Thoracic aorta (tissue), 2 donors: ENCODE measurements around the gene ACAP2. TPM values are rescaled to one million over a fixed set of nuclear protein-coding genes. Genes with fewer than 3 reads are reported as not detected.

Source experiments
- ATAC-seq: fragments of 150-250 bp; one replicate; pipeline ENCODE4 v1.8.0; 2017; ENCODE audit warnings: low read depth; ENCODE audit not compliant: insufficient number of reproducible peaks, low FRiP score
- DNase-seq: peaks from one replicate; pipeline ENCODE4 v3.0.0-alpha.2; 2020; ENCODE audit warnings: low spot score
- H3K27ac ChIP-seq, 2 donors: fragments of 200-600 bp; sonication (generic); 1 replicate in 1 of 2; 2 replicates in 1 of 2; pipeline ENCODE4 v1.5.1; 2016; ENCODE audit warnings: mild to moderate bottlenecking in 2 of 2, moderate library complexity in 2 of 2
- H3K27me3 ChIP-seq: fragments of 200-600 bp; sonication (generic); replicated peaks from 2 replicates; pipeline ENCODE4 v1.6.0; 2016; ENCODE audit warnings: mild to moderate bottlenecking; ENCODE audit not compliant: insufficient read depth
- H3K36me3 ChIP-seq: fragments of 200-600 bp; sonication (generic); one replicate; pipeline ENCODE4 v1.5.1; 2016
- H3K4me1 ChIP-seq, 2 donors: fragments of 200-600 bp; sonication (generic); 1 replicate in 1 of 2; 2 replicates in 1 of 2; pipeline versions ENCODE4 v1.5.1 to v1.6.0; 2016; ENCODE audit warnings: low read depth in 2 of 2, mild to moderate bottlenecking in 1 of 2; ENCODE audit not compliant: control insufficient read depth in 1 of 2
- H3K4me3 ChIP-seq: fragments of 200-600 bp; sonication (generic); 2 replicates; pipeline ENCODE4 v1.5.1; 2016; ENCODE audit warnings: mild to moderate bottlenecking
- H3K9me3 ChIP-seq: fragments of 200-600 bp; sonication (generic); 2 replicates; pipeline ENCODE4 v1.5.1; 2016
- total RNA-seq, 2 donors: library from RNA; depleted of rRNA; stranded (reverse); fragments of >200 nt; gene quantifications; one replicate each; pipeline versions ENCODE4 v1.1.0 to v1.2.3, GENCODE V29; 2016
- TF ChIP-seq, protein P1 (sequence below): fragments of 200-600 bp; sonication (generic); IDR thresholded peaks from one replicate; pipeline ENCODE4 v1.5.1; 2019; ENCODE audit warnings: antibody characterized with exemption

The ACAP2 gene
- total RNA-seq, 2 donors from 2014 or later: 32.2 to 56.7 TPM

DNA sequence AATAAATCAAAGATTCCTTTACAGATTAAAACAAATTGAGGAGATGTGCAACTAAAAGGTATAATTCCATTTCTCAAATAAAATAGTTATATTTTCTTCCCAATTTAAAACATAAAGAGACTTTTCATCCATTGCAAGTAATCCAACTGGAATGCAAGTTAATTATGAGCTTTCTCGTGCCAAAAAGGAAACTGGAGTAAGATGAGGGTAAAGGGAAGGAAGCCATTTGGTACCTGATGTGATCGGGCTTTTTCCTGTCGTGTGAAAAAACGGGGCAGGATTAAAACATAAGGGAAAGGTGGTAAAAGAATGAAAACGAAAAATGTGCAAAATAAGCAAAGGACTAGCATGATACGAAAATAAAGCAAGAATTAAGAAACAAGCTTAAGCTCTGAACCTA, 130.1 kb downstream of the ACAP2 start:
- no peaks in the 10 kb centered on the region for H3K9me3 ChIP-seq
- no peaks in the 10 kb centered on the region for H3K27me3 ChIP-seq
- no peaks in the 10 kb centered on the region for H3K36me3 ChIP-seq
- DNase-seq: no peak
- TF ChIP-seq, protein P1, sequence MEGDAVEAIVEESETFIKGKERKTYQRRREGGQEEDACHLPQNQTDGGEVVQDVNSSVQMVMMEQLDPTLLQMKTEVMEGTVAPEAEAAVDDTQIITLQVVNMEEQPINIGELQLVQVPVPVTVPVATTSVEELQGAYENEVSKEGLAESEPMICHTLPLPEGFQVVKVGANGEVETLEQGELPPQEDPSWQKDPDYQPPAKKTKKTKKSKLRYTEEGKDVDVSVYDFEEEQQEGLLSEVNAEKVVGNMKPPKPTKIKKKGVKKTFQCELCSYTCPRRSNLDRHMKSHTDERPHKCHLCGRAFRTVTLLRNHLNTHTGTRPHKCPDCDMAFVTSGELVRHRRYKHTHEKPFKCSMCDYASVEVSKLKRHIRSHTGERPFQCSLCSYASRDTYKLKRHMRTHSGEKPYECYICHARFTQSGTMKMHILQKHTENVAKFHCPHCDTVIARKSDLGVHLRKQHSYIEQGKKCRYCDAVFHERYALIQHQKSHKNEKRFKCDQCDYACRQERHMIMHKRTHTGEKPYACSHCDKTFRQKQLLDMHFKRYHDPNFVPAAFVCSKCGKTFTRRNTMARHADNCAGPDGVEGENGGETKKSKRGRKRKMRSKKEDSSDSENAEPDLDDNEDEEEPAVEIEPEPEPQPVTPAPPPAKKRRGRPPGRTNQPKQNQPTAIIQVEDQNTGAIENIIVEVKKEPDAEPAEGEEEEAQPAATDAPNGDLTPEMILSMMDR: no peak
- ATAC-seq: no peak
- no peaks in the 10 kb centered on the region for H3K4me1 ChIP-seq
- no peak overlapping the region for H3K4me3 ChIP-seq
- H3K27ac ChIP-seq: no peak overlapping the region

DNA sequence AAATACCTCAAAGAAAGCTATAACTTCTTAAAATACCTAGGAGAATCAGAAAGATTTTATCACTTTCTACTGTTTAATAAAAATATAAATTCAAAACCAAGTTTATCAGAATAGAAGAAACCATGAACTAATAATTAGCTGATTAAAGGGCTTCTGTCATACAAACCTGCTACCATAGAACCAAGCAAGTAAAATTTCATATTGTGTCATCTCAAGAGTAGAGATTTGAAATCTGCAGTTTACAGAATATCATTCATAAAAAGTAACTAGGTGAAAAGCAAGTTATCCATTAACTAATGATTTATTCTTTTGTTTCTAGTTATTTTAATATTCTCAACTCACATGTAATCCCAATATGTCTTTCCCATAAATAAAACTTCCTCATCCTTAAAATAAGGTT, 135.1 kb downstream of the ACAP2 start:
- ATAC-seq: no peak
- no peaks in the 10 kb centered on the region for H3K9me3 ChIP-seq

DNA sequence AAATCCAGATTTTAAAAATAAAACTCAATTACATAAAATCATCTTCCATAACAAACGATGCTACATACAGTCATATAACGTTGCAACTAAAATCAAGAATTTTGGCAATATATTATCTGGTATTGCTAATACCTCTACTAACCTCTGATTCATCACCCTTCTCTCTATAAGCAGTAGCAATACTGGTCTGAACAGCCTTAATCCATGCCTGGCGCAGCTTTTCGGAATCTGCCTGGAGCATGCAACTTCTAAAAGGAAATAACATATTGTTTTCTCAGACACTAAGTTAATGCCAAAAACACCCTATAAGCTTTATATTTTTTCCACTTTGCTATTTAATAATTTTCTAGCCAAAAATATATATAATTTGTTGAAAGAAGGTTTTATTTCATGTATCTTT, 136.5 kb downstream of the ACAP2 start:
- no peak for ATAC-seq
- no peaks in the 10 kb centered on the region for H3K9me3 ChIP-seq
- H3K27ac ChIP-seq: no peak overlapping the region
- H3K27me3 ChIP-seq: no peaks in the 10 kb centered on the region
- no peaks in the 10 kb centered on the region for H3K4me1 ChIP-seq
- peaks cover 12% of the 10 kb centered on the region for H3K36me3 ChIP-seq
- TF ChIP-seq, protein P1: no peak
- H3K4me3 ChIP-seq: no peak overlapping the region
- DNase-seq: no peak

More for the DNA sequence above, 135.1 kb downstream of the ACAP2 start:
- H3K27ac ChIP-seq: no peak overlapping the region
- no peak overlapping the region for H3K4me3 ChIP-seq
- H3K4me1 ChIP-seq: no peaks in the 10 kb centered on the region
- no peaks in the 10 kb centered on the region for H3K27me3 ChIP-seq
- no peak for DNase-seq
- H3K36me3 ChIP-seq: peaks cover 6% of the 10 kb centered on the region
- TF ChIP-seq, protein P1: no peak

DNA sequence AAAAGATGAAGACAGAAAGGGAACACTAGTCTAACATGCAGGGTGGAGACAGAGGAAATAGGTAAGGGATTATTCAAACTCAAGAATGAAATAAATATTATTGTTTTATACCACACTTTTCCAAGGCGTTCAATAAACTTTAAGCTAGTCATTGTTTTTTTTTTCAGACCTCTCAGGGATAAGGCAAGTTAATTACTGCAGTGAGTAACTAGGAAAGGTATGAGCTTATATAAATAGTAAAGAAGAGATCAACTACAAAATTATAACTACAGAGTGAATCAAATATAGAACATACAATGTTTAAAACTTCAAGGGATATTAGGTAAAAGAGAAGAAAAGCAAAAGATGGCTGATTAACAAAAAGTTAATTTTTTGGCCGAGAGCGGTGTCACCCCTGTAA, 140.4 kb downstream of the ACAP2 start:
- no peaks in the 10 kb centered on the region for H3K9me3 ChIP-seq
- DNase-seq (no peak), ATAC-seq (no peak)
- no peaks in the 10 kb centered on the region for H3K27me3 ChIP-seq
- TF ChIP-seq, protein P1: no peak
- no peak overlapping the region for H3K27ac ChIP-seq
- H3K4me1 ChIP-seq: no peaks in the 10 kb centered on the region
- no peak overlapping the region for H3K4me3 ChIP-seq
- H3K36me3 ChIP-seq: peaks cover 20% of the 10 kb centered on the region

DNA sequence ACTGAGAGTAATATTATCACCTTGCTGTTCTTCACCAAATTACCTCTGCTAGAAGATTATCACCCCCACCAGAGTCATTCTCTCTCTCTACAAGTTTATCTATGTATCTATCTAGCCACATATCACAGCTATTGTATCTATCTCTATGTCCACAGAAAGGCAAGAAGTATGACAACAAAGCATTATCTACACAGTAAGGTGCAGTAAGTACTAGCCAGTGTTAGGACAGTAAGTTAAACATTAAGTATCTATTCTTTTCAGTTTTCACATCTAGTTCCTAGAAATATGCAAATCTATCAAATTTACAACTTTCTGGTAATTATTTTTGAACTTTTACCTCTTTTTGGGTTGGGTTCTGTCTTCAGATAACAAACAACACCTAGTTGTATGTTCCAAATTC, 145.4 kb downstream of the ACAP2 start:
- Histone ChIP-seq H3K4me1 (no peaks in the 10 kb centered on the region), H3K4me3 (no peak overlapping the region), H3K27me3 (no peaks in the 10 kb centered on the region), H3K27ac (no peak overlapping the region), H3K36me3 (peaks cover 28% of the 10 kb centered on the region), H3K9me3 (no peaks in the 10 kb centered on the region)
- TF ChIP-seq, protein P1: no peak
- ATAC-seq (no peak), DNase-seq (no peak)
